BJ (cell line): ENCODE measurements around the gene CYP3A5. TPM values are rescaled to one million over a fixed set of nuclear protein-coding genes. Genes with fewer than 3 reads are reported as not detected.
"Not testable (repeated sequence)": the region's sequence is repeated elsewhere in the genome, so short reads cannot be mapped to it uniquely, and the experiment has no call there.

ENCODE experiments used
- CTCF ChIA-PET: fragments of 350-600 bp; formaldehyde crosslinking; extraction: SDS; loops from one replicate; lab custom pipeline; 2021; ENCODE audit warnings: antibody characterized with exemption, inconsistent platforms; lab: Yijun Ruan, JAX
- POLR2A ChIA-PET: fragments of 300-600 bp; sonication (Branson Sonifier 250); formaldehyde crosslinking; extraction: SDS; loops from one replicate; lab custom pipeline; 2021; ENCODE audit warnings: antibody characterized with exemption; lab: Charles Lee
- DNase-seq: peaks from one replicate; pipeline ENCODE4 v3.0.0-alpha.2; 2011; ENCODE audit warnings: low read depth
- H3K27me3 ChIP-seq: 2 replicates; pipeline ENCODE4 v1.6.0; 2011; ENCODE audit warnings: low read length; ENCODE audit not compliant: control insufficient read depth, insufficient read depth
- H3K36me3 ChIP-seq: 2 replicates; pipeline ENCODE4 v1.5.1; 2011; ENCODE audit warnings: low read length; ENCODE audit not compliant: control insufficient read depth, insufficient read depth
- H3K4me3 ChIP-seq: 2 replicates; pipeline ENCODE4 v1.5.1; 2011; ENCODE audit warnings: low read depth, mild to moderate bottlenecking, control low read depth, low read length
- CTCF ChIP-seq: IDR thresholded peaks from 2 replicates; pipeline ENCODE4 v1.5.1; 2011; ENCODE audit warnings: low read depth, mild to moderate bottlenecking, control low read depth, inconsistent platforms, low read length, moderate library complexity; ENCODE audit not compliant: insufficient read depth
- polyA plus RNA-seq: library from polyadenylated mRNA; depleted of rRNA; stranded (reverse); fragments of >200 nt; gene quantifications from 2 replicates; pipeline ENCODE4 v1.2.3, GENCODE V29; 2011

The CYP3A5 gene
- polyA plus RNA-seq, 1 experiment: not detected

- Histone ChIP-seq H3K27me3 (no peaks in the 10 kb centered on the region), H3K4me3 (no peak overlapping the region), H3K36me3 (no peaks in the 10 kb centered on the region)
- ChIA-PET POLR2A (no interaction called here), CTCF (no interaction called here)
- no peak for DNase-seq
- TF ChIP-seq CTCF: no peak
These were observed 14.3 kb downstream of the CYP3A5 start for GRCh38 chr7:99665312-99666012.

GRCh38 chr7:99657879-99658278, 21.9 kb downstream of the CYP3A5 start:
- CTCF ChIA-PET, DNase-seq, H3K36me3 ChIP-seq: not testable (repeated sequence)

GRCh38 chr7:99654626-99655025, 25.2 kb downstream of the CYP3A5 start:
- POLR2A ChIA-PET, H3K36me3 ChIP-seq, CTCF ChIA-PET, DNase-seq, H3K4me3 ChIP-seq, H3K27me3 ChIP-seq: not testable (repeated sequence)

More at GRCh38 chr7:99657879-99658278, 21.9 kb downstream of the CYP3A5 start:
- POLR2A ChIA-PET, H3K27me3 ChIP-seq, H3K4me3 ChIP-seq: not testable (repeated sequence)

GRCh38 chr7:99653754-99654153, 26.0 kb downstream of the CYP3A5 start:
- ChIA-PET CTCF (no interaction called here), POLR2A (no interaction called here)
- DNase-seq: no peak
- H3K4me3 ChIP-seq: no peak overlapping the region
- TF ChIP-seq CTCF: no peak
- H3K27me3 ChIP-seq: no peaks in the 10 kb centered on the region
- H3K36me3 ChIP-seq: no peaks in the 10 kb centered on the region

- POLR2A ChIA-PET, DNase-seq, H3K27me3 ChIP-seq, CTCF ChIA-PET, H3K36me3 ChIP-seq, H3K4me3 ChIP-seq: not testable (repeated sequence)
These were observed 26.5 kb downstream of the CYP3A5 start for GRCh38 chr7:99653269-99653668.

- DNase-seq: no peak
- Histone ChIP-seq H3K4me3 (no peak overlapping the region), H3K36me3 (no peaks in the 10 kb centered on the region), H3K27me3 (no peaks in the 10 kb centered on the region)
- ChIA-PET POLR2A (no interaction called here), CTCF (no interaction called here)
- no peak for TF ChIP-seq CTCF
These were observed 27.1 kb downstream of the CYP3A5 start for GRCh38 chr7:99652671-99653070.

- Histone ChIP-seq H3K36me3 (no peaks in the 10 kb centered on the region), H3K4me3 (no peak overlapping the region), H3K27me3 (no peaks in the 10 kb centered on the region)
- ChIA-PET CTCF (no interaction called here), POLR2A (no interaction called here)
- DNase-seq: no peak
- no peak for TF ChIP-seq CTCF
These were observed 28.5 kb downstream of the CYP3A5 start for GRCh38 chr7:99651290-99651689.
